Sigmoid colon (tissue), 4 donors: ENCODE results near the gene ITGB2.

ENCODE experiments used
- EP300 ChIP-seq, 4 donors: sonication (generic); formaldehyde crosslinking; IDR thresholded peaks; one replicate each; pipeline ENCODE4 v1.6.1; 2017; ENCODE audit warnings: antibody characterized with exemption in 4 of 4
- POLR2A ChIP-seq, 2 donors: fragments of 450-650 bp; IDR thresholded peaks; one replicate each; pipeline ENCODE4 v1.6.1; 2016; ENCODE audit warnings: antibody characterized with exemption in 2 of 2, mild to moderate bottlenecking in 2 of 2, moderate library complexity in 2 of 2
- TF ChIP-seq, protein P1 (sequence below), 4 experiments: fragments of 450-650 bp in 3 of 4; fragments of 200-600 bp in 1 of 4; IDR thresholded peaks; one replicate each; pipeline ENCODE4 v1.5.1; 2016 to 2019; ENCODE audit warnings: antibody characterized with exemption in 4 of 4, mild to moderate bottlenecking in 3 of 4, moderate library complexity in 2 of 4

DNA sequence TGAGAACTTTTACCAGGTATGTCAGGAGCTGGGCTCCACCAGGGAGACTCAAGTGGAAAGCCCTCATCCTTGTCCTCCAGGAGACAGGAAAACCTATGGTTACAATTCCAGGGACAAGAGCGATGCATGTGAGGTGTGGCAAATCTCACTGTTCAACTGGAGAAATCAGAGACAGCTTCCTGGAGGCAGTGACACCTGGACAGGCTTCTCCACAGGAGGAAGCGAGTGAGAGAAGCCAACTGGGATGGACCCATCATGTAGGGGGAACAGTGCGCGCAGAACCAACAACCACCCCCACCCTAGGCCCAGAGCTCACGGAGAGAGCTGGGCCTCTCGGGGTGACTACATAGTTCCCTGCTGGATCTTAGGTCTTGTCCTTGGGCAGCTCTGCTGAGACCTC, 13.6 kb upstream of the ITGB2 start:
- TF ChIP-seq, protein P1, sequence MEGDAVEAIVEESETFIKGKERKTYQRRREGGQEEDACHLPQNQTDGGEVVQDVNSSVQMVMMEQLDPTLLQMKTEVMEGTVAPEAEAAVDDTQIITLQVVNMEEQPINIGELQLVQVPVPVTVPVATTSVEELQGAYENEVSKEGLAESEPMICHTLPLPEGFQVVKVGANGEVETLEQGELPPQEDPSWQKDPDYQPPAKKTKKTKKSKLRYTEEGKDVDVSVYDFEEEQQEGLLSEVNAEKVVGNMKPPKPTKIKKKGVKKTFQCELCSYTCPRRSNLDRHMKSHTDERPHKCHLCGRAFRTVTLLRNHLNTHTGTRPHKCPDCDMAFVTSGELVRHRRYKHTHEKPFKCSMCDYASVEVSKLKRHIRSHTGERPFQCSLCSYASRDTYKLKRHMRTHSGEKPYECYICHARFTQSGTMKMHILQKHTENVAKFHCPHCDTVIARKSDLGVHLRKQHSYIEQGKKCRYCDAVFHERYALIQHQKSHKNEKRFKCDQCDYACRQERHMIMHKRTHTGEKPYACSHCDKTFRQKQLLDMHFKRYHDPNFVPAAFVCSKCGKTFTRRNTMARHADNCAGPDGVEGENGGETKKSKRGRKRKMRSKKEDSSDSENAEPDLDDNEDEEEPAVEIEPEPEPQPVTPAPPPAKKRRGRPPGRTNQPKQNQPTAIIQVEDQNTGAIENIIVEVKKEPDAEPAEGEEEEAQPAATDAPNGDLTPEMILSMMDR (IDR thresholded peaks at IDR 0.05): no peak
- TF ChIP-seq EP300 (IDR thresholded peaks at IDR 0.05) (no peak), POLR2A (IDR thresholded peaks at IDR 0.05) (no peak)
